ENCODE results near the gene OR7A17.

Gene OR7A17

DNA sequence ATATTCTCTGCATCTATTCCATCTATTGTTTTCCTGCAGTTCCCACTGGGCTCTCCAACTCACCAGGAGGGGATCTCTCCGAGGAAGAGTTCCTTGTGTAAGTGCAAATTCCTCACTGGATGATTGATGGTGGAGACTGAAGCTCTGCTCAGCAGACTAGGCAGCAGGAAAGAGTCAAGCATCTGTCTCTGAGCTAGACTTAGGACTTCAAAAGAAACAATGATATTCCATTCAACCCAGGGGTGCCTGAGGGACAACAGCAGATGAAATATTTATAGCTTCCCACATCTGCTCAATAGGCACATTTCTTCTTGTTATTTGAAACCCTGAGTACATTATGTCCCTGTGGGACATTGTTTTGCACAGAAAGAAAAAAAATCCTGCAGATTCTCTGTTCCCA lies 50.9 kb downstream of the OR7A17 start, which contains the start of the genes OR7A5 and OR7C1:
TSS of gene OR7A5 (minus strand) at position 175 of the 400 bp plus-strand sequence. CDS start 6,944 bp downstream, outside the sequence.
TSS of gene OR7C1 (minus strand) at position 175 of the 400 bp plus-strand sequence. CDS start 35,049 bp downstream, outside the sequence.
- H4K20me1 ChIP-seq (ENCODE audit: insufficient read depth, low read length, poor library complexity, severe bottlenecking) = no peaks in the 10 kb centered on the region
- H2AFZ ChIP-seq (ENCODE audit: low read length) = no peak within 1 kb of the TSS
- H3K9me3 ChIP-seq (ENCODE audit: insufficient read depth, low read depth, low read length) = no peaks in the 10 kb centered on the region
- no peak within 1 kb of the TSS for H3K4me3 ChIP-seq (ENCODE audit: low read length, poor library complexity, severe bottlenecking)
- H3K4me1 ChIP-seq (ENCODE audit: insufficient read depth, low read length, poor library complexity, severe bottlenecking) = no peaks in the 10 kb centered on the region
- no peaks in the 10 kb centered on the region for H3K27me3 ChIP-seq (ENCODE audit: insufficient read depth, low read length, poor library complexity, severe bottlenecking)
- TF ChIP-seq EZH2phosphoT487 (IDR thresholded peaks at IDR 0.05; ENCODE audit: borderline replicate concordance) = no peak
- TF ChIP-seq, protein P1, sequence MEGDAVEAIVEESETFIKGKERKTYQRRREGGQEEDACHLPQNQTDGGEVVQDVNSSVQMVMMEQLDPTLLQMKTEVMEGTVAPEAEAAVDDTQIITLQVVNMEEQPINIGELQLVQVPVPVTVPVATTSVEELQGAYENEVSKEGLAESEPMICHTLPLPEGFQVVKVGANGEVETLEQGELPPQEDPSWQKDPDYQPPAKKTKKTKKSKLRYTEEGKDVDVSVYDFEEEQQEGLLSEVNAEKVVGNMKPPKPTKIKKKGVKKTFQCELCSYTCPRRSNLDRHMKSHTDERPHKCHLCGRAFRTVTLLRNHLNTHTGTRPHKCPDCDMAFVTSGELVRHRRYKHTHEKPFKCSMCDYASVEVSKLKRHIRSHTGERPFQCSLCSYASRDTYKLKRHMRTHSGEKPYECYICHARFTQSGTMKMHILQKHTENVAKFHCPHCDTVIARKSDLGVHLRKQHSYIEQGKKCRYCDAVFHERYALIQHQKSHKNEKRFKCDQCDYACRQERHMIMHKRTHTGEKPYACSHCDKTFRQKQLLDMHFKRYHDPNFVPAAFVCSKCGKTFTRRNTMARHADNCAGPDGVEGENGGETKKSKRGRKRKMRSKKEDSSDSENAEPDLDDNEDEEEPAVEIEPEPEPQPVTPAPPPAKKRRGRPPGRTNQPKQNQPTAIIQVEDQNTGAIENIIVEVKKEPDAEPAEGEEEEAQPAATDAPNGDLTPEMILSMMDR (conservative IDR thresholded peaks at IDR 0.05; ENCODE audit: low read length) = no peak
- no peaks in the 10 kb centered on the region for H3K36me3 ChIP-seq (ENCODE audit: insufficient read depth, low read length)
- no peak within 1 kb of the TSS for H3K9ac ChIP-seq (ENCODE audit: low read depth, low read length, poor library complexity, severe bottlenecking)
- no peak within 1 kb of the TSS for H3K4me2 ChIP-seq (ENCODE audit: low read depth, low read length, poor library complexity, severe bottlenecking)
- no peaks in the 10 kb centered on the region for H3F3A ChIP-seq (ENCODE audit: low read depth)
- no peaks in the 10 kb centered on the region for H3K9me2 ChIP-seq (replicated peaks; ENCODE audit: low read depth, low read length)
- no peaks in the 10 kb centered on the region for H3K79me2 ChIP-seq (ENCODE audit: insufficient read depth, low read length)

DNA sequence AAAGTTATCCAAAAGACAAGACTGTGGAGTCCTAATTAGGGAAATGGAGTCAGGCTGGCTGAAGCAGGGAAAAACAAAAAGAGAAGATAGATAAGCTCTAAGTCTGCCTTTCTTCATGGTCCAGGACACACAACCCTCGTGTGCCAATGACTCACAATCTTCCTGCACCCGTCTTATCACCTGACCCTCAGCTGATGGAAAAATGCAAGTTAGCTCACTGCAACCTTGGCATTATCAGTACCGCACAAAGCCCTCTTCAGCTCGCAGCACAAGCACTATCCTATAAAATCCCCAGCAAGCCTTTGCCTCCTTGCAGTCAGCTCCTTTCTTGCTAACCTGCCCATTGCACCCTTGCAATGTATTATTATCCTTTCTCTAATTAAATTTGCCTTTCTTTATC lies 55.2 kb downstream of the OR7A17 start:
- no peaks in the 10 kb centered on the region for H4K20me1 ChIP-seq (ENCODE audit: insufficient read depth, low read length, poor library complexity, severe bottlenecking)
- no peaks in the 10 kb centered on the region for H3K9me2 ChIP-seq (replicated peaks; ENCODE audit: low read depth, low read length)
- no peaks in the 10 kb centered on the region for H3F3A ChIP-seq (ENCODE audit: low read depth)
- H3K36me3 ChIP-seq (ENCODE audit: insufficient read depth, low read length) = no peaks in the 10 kb centered on the region
- no peaks in the 10 kb centered on the region for H3K27me3 ChIP-seq (ENCODE audit: insufficient read depth, low read length, poor library complexity, severe bottlenecking)
- no peaks in the 10 kb centered on the region for H3K4me1 ChIP-seq (ENCODE audit: insufficient read depth, low read length, poor library complexity, severe bottlenecking)
- TF ChIP-seq, protein P1 (conservative IDR thresholded peaks at IDR 0.05; ENCODE audit: low read length) = no peak
- TF ChIP-seq EZH2phosphoT487 (IDR thresholded peaks at IDR 0.05; ENCODE audit: borderline replicate concordance) = no peak
- no peak overlapping the region for H3K4me2 ChIP-seq (ENCODE audit: low read depth, low read length, poor library complexity, severe bottlenecking)
- no peaks in the 10 kb centered on the region for H3K9me3 ChIP-seq (ENCODE audit: insufficient read depth, low read depth, low read length)
- no peak overlapping the region for H3K9ac ChIP-seq (ENCODE audit: low read depth, low read length, poor library complexity, severe bottlenecking)
- no peak overlapping the region for H3K4me3 ChIP-seq (ENCODE audit: low read length, poor library complexity, severe bottlenecking)
- H2AFZ ChIP-seq (ENCODE audit: low read length) = no peak overlapping the region
- no peaks in the 10 kb centered on the region for H3K79me2 ChIP-seq (ENCODE audit: insufficient read depth, low read length)
